HG02938 (cell line): Measurements from ENCODE around the gene CTSW.

Experiments
- ATAC-seq: cut with Tn5 transposase; IDR thresholded peaks from one replicate; pipeline ENCODE4 v1.9.1; 2021; ENCODE audit warnings: mild to moderate bottlenecking, moderate library complexity; ENCODE audit not compliant: unreplicated experiment

CTSW gene

GRCh38 chr11:65855927-65856363 is 23.7 kb upstream of the CTSW start:
- ATAC-seq, result no peak

DNA sequence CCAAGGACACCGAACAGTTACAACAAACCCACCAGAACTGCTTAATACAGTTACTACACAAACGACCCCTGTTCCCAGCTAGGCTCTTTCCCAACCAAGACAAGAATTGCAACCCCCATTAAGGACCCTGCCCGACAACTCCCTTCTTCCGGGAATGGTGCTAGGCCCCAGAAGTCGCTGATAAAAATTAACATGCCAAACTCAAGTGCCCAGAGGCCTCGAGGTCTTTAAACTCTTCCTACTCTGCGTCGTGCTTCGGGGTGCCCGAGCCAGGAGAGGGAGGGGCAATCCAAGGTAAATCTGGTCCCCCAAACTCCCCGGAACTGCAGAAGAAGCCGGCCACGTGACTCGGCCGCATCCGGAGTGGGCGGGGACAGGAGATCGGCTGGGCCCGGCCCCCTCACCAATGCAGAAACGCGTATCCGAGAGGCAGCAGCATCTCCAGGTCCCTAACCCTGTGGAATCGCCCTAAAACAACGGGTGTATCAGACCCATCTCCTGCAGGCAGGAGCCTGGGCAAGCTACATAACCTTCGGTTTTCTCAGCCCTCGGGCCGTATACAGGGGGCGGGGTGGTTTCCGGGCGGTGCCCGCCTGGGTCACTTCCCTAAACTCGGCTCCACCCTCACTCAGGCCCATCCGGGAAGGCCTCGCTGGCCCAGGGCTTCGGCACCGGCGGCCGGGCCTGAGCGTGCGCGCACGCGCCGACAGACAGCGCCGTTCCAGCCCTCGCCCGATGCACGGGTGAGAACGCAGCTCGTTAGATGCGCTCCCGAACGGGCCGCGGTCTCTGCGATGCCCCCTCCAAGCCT is 22.7 kb upstream of the CTSW start:
- peak; percentile 18 for ATAC-seq

DNA sequence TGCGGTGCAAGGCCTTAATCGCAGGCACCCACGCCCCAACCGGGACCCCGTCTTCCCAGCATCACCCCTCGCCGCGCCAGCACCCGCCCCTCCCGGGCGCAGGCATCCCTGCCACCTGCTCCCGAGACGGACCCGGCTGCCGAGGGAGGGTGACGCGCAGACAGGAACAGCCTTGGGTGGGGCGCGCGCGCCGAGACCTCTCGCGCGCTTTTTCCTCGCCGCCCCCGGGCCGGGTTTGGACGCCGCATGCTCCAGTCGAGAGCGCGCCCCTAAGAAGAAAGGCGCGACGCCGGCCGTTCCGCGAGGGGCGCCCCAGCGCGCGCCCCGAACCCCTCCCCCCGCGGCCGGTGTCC is 22.2 kb upstream of the CTSW start:
- ATAC-seq, result peak; percentile 5

GRCh38 chr11:65857853-65858680 is 21.6 kb upstream of the CTSW start, which contains the start of gene CFL1:
Gene CFL1 (minus strand): TSS chr11:65858180. CDS start chr11:65858099, 81 bp downstream.
- peak; percentile 42 for ATAC-seq

DNA sequence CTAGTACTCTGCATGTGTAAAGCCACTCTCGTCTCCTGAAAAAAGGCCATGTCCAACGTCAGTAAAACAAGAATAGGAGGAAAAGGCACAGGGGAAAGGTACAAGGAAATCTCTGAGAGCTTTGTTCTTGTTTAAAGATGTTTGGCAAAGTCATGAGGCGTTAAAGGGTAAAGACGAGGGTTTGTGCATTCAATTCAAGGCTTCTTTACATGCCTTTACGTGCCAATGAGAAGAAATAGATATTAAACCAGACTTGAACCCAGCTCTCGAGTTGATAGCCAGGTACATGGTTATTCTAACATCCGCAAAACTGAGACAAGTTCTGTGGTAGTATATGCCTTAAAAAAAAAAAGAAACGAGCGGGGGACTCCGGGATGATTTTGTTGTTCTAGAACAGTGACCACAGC is 21.0 kb upstream of the CTSW start:
- ATAC-seq, result no peak

DNA sequence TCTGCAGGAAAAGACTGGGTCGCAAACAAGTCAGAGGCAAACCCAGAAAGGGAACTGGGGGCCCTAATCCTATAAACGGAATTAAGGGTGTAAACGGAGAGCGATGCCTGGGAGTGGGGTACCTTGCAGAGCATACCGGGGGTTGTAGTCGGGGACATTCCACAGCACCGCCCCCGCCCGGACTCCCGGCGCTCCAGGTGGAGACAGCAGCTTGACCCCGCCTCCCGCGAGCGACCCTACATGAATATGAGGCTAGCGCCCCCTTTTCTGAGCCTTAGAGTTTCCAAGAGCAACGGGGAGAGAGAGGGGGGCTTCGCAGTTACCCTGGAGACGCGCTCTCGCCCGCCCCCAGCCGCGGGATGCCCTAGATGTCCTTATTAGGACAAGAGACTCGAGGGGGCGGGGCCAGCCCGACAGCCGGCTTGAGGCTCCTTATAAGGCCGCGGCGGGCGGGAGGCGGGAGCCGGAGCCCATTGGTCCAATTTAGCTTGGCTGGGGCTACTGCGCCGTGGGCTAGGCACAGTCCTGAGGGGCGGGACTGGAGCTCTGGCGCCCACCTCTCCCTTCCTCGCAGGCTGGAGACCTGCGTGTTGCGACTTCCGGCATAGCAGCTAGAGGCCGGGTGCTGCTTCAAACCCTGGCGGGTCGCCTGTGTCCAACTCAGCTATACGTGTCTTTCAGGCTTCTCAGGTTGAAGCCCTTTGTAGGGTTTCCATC is 20.4 kb upstream of the CTSW start:
- peak; percentile 50 for ATAC-seq

- peak; percentile 0 for ATAC-seq
These were observed 19.8 kb upstream of the CTSW start for GRCh38 chr11:65859812-65860277.

DNA sequence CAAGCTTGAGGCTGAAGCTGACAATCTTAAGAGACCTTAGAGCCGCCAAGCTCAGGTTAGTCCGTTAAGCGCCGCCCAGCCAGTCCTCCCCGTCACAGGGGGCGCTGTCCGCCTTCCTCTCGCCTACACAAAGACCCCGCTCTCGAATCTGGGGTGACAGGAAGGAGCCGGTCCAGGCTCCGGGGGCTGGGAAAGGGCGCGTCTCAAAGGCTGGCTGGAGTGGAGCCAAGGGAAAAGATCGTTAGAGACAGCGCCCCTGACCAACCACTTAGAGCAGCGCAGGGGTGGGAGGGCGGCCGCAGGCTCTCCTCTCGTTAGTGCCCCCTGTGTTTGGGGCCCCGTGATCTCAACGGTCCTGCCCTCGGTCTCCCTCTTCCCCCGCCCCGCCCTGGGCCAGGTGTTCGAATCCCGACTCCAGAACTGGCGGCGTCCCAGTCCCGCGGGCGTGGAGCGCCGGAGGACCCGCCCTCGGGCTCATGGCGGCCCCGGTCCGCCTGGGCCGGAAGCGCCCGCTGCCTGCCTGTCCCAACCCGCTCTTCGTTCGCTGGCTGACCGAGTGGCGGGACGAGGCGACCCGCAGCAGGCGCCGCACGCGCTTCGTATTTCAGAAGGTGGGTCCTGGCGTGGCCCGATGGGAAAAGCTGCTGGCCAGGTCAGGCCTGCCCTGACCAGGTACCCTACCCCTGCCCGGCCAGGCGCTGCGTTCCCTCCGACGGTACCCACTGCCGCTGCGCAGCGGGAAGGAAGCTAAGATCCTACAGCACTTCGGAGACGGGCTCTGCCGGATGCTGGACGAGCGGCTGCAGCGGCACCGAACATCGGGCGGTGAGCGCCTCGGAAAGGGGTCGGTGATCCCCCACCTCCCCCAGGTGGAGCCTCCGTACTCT is 19.1 kb upstream of the CTSW start, which contains the start of gene MUS81:
TSS of gene MUS81 (plus strand) at position 156 of the 887 bp plus-strand sequence. CDS start at position 477, 321 bp downstream.
- ATAC-seq, result peak; percentile 18

DNA sequence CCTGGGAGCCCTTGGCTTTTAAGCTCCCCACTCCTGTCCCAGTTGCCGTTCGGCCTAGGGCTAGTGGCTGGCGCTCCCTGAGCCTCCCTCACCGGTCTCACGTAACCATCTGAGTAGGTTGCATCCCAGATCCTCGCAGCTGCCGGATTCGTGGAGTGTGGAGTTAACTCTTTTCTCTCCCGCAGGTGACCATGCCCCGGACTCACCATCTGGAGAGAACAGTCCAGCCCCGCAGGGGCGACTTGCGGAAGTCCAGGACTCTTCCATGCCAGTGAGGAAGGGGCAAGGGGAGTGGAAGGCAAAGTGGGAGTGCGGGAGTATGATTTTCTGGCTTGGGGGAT is 18.5 kb upstream of the CTSW start:
- no peak for ATAC-seq

GRCh38 chr11:65861533-65862183 is 18.0 kb upstream of the CTSW start:
- ATAC-seq, result no peak

- ATAC-seq, result no peak
These were observed 17.4 kb upstream of the CTSW start for GRCh38 chr11:65862191-65862735.

DNA sequence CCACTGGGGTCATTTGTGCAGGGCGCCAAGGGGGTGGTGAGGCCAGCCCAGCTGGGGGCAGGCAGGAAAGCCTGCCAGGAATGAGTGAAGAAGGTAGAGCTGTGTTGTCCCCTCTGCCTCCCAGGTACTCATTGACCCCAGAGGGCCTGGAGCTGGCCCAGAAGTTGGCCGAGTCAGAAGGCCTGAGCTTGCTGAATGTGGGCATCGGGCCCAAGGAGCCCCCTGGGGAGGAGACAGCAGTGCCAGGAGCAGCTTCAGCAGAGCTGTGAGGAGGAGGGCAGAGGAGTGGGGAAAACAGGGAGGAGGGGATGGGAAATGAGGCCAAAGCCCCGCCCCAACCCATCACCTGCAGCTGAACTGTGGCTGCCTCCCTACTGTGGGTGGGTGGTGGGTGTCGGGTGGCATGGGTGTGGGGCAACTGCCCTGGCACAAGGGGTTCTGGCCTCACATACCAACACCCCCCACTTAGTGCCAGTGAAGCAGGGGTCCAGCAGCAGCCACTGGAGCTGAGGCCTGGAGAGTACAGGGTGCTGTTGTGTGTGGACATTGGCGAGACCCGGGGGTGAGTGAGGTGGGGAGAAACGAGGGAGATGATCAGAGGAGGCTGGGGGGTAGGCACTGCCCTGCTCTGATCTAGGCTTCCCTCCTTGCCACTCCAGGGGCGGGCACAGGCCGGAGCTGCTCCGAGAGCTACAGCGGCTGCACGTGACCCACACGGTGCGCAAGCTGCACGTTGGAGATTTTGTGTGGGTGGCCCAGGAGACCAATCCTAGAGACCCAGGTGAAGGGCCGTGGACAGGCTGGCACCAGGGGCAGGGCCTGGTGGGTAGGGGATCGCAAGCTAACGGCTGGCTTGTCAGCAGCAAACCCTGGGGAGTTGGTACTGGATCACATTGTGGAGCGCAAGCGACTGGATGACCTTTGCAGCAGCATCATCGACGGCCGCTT is 16.4 kb upstream of the CTSW start:
- no peak for ATAC-seq

GRCh38 chr11:65863889-65864705 is 15.5 kb upstream of the CTSW start:
- no peak for ATAC-seq

DNA sequence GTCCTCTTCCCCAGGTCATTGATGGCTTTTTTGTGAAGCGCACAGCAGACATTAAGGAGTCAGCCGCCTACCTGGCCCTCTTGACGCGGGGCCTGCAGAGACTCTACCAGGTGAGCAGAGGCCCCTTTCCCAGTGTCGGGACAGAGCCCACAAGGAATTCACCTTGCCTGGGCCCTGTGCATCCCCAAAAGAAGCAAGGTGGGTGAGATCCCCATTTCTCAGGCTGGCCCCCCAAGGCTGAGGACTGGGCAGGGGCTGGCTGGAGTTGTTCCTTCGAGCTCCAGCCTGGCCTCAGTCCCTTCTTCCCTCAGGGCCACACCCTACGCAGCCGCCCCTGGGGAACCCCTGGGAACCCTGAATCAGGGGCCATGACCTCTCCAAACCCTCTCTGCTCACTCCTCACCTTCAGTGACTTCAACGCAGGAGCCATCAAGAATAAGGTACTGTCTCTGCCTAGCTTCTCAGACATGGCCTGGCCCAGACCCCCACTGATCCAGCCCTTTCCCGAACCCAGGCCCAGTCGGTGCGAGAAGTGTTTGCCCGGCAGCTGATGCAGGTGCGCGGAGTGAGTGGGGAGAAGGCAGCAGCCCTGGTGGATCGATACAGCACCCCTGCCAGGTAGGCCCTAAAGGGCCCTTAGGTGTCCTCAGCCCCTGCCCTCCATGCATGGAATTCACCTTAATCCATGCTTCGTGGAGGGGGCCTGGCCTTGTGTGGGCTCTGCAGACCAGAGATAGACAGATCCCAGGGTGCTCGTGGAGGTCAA is 14.7 kb upstream of the CTSW start:
- no peak for ATAC-seq

GRCh38 chr11:65865550-65866172 is 14.0 kb upstream of the CTSW start:
- ATAC-seq, result no peak
